ENCODE measurements around the gene PDK4.

DNA sequence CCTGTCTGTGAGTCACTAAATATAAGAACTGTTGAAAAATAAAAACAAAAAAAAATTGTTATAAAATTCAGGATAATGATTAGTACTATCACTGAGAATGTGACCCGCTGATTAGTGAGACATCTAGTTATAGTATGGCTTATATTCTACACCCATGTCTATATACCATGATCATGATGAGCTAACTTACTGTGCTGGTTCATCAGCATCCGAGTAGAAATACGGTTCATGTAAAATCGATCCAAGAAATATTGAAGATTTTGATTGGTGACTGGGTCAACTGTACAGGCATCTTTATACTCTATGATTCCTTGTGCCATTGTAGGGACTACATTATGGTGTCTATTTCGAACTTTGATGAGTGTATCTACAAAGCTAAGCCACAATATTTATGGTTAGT lies 3.7 kb downstream of the PDK4 start:
- TF ChIP-seq, protein P1, sequence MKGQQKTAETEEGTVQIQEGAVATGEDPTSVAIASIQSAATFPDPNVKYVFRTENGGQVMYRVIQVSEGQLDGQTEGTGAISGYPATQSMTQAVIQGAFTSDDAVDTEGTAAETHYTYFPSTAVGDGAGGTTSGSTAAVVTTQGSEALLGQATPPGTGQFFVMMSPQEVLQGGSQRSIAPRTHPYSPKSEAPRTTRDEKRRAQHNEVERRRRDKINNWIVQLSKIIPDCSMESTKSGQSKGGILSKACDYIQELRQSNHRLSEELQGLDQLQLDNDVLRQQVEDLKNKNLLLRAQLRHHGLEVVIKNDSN (CRISPR knock-in tag; IDR thresholded peaks at IDR 0.05): no peak
- TF ChIP-seq, protein P2, sequence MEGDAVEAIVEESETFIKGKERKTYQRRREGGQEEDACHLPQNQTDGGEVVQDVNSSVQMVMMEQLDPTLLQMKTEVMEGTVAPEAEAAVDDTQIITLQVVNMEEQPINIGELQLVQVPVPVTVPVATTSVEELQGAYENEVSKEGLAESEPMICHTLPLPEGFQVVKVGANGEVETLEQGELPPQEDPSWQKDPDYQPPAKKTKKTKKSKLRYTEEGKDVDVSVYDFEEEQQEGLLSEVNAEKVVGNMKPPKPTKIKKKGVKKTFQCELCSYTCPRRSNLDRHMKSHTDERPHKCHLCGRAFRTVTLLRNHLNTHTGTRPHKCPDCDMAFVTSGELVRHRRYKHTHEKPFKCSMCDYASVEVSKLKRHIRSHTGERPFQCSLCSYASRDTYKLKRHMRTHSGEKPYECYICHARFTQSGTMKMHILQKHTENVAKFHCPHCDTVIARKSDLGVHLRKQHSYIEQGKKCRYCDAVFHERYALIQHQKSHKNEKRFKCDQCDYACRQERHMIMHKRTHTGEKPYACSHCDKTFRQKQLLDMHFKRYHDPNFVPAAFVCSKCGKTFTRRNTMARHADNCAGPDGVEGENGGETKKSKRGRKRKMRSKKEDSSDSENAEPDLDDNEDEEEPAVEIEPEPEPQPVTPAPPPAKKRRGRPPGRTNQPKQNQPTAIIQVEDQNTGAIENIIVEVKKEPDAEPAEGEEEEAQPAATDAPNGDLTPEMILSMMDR (IDR thresholded peaks at IDR 0.05 in 2 of 3, conservative IDR thresholded peaks at IDR 0.05 in 1 of 3; ENCODE audit: insufficient read depth in 2 of 3, low read depth in 1 of 3, low read length in 3 of 3): no peak
- TF ChIP-seq ZC3H4 (CRISPR knock-in tag; IDR thresholded peaks at IDR 0.05; ENCODE audit: borderline replicate concordance) (no peak), ZNF707 (CRISPR knock-in tag; conservative IDR thresholded peaks at IDR 0.05) (no peak)
- TF ChIP-seq, protein P3, sequence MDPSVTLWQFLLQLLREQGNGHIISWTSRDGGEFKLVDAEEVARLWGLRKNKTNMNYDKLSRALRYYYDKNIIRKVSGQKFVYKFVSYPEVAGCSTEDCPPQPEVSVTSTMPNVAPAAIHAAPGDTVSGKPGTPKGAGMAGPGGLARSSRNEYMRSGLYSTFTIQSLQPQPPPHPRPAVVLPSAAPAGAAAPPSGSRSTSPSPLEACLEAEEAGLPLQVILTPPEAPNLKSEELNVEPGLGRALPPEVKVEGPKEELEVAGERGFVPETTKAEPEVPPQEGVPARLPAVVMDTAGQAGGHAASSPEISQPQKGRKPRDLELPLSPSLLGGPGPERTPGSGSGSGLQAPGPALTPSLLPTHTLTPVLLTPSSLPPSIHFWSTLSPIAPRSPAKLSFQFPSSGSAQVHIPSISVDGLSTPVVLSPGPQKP (CRISPR knock-in tag; IDR thresholded peaks at IDR 0.05): no peak
- TF ChIP-seq, protein P4, sequence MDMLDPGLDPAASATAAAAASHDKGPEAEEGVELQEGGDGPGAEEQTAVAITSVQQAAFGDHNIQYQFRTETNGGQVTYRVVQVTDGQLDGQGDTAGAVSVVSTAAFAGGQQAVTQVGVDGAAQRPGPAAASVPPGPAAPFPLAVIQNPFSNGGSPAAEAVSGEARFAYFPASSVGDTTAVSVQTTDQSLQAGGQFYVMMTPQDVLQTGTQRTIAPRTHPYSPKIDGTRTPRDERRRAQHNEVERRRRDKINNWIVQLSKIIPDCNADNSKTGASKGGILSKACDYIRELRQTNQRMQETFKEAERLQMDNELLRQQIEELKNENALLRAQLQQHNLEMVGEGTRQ (CRISPR knock-in tag; IDR thresholded peaks at IDR 0.05): no peak

All from K562 (cell line).